H9 (cell line): ENCODE results near the gene ABHD1. TPM values are rescaled to one million over a fixed set of nuclear protein-coding genes. Genes with fewer than 3 reads are reported as not detected.

ENCODE experiments used
- DNase-seq: peaks from one replicate; pipeline ENCODE4 v3.0.0-alpha.2; 2017
- H2AFZ ChIP-seq: one replicate; pipeline ENCODE4 v1.6.1; 2013; ENCODE audit warnings: mild to moderate bottlenecking, low read length, control low read depth, moderate library complexity
- H2AK5ac ChIP-seq: 2 replicates; pipeline ENCODE4 v1.6.1; 2013; ENCODE audit warnings: low read length, control low read depth, mixed read lengths; ENCODE audit not compliant: insufficient read length
- H2BK120ac ChIP-seq: one replicate; pipeline ENCODE4 v1.6.1; 2013; ENCODE audit warnings: low read depth, mild to moderate bottlenecking, low read length, control low read depth, inconsistent platforms; ENCODE audit not compliant: poor library complexity, severe bottlenecking
- H2BK12ac ChIP-seq: 2 replicates; pipeline ENCODE4 v1.6.1; 2013; ENCODE audit warnings: low read length, control low read depth, mixed read lengths, low read depth; ENCODE audit not compliant: insufficient read length
- H2BK15ac ChIP-seq: 2 replicates; pipeline ENCODE4 v1.6.1; 2013; ENCODE audit warnings: low read depth, low read length, control low read depth
- H2BK20ac ChIP-seq: one replicate; pipeline ENCODE4 v1.6.1; 2013; ENCODE audit warnings: low read depth, mild to moderate bottlenecking, low read length, control low read depth, inconsistent platforms; ENCODE audit not compliant: poor library complexity, severe bottlenecking
- H2BK5ac ChIP-seq: 2 replicates; pipeline ENCODE4 v1.6.1; 2013; ENCODE audit warnings: low read length, control low read depth, mixed read lengths; ENCODE audit not compliant: insufficient read length
- H3K14ac ChIP-seq: 2 replicates; pipeline ENCODE4 v1.6.1; 2013; ENCODE audit warnings: low read length, control low read depth; ENCODE audit not compliant: insufficient read depth
- H3K18ac ChIP-seq: 2 replicates; pipeline ENCODE4 v1.6.1; 2013; ENCODE audit warnings: low read depth, mild to moderate bottlenecking, mixed read lengths, low read length, control low read depth; ENCODE audit not compliant: insufficient read length
- H3K23ac ChIP-seq: 2 replicates; pipeline ENCODE4 v1.6.1; 2013; ENCODE audit warnings: low read length, control low read depth, mixed read lengths, low read depth; ENCODE audit not compliant: insufficient read length
- H3K23me2 ChIP-seq: 2 replicates; pipeline ENCODE4 v1.6.1; 2013; ENCODE audit warnings: low read depth, mild to moderate bottlenecking, mixed read lengths, low read length, control low read depth; ENCODE audit not compliant: insufficient read length, poor library complexity, severe bottlenecking
- H3K27ac ChIP-seq: 2 replicates; pipeline ENCODE4 v1.5.1; 2013; ENCODE audit warnings: low read length, control low read depth, mixed read lengths, low read depth; ENCODE audit not compliant: insufficient read length
- H3K27me3 ChIP-seq: 2 replicates; pipeline ENCODE4 v1.6.1; 2013; ENCODE audit warnings: low read length, control low read depth, inconsistent platforms; ENCODE audit not compliant: insufficient read depth
- H3K4ac ChIP-seq: 2 replicates; pipeline ENCODE4 v1.6.1; 2013; ENCODE audit warnings: low read depth, mild to moderate bottlenecking, control low read depth, inconsistent platforms, low read length, moderate library complexity
- H3K4me1 ChIP-seq: 2 replicates; pipeline ENCODE4 v1.6.1; 2013; ENCODE audit warnings: low read length, control low read depth, inconsistent platforms; ENCODE audit not compliant: insufficient read depth
- H3K4me2 ChIP-seq: 2 replicates; pipeline ENCODE4 v1.6.1; 2013; ENCODE audit warnings: low read length, control low read depth, mixed read lengths; ENCODE audit not compliant: insufficient read length, insufficient read depth
- H3K56ac ChIP-seq: 2 replicates; pipeline ENCODE4 v1.6.1; 2013; ENCODE audit warnings: low read depth, mild to moderate bottlenecking, mixed read lengths, low read length, control low read depth; ENCODE audit not compliant: insufficient read length
- H3K79me1 ChIP-seq: 2 replicates; pipeline ENCODE4 v1.6.1; 2013; ENCODE audit warnings: low read depth, mild to moderate bottlenecking, moderate library complexity, low read length, control low read depth, inconsistent platforms; ENCODE audit not compliant: insufficient read depth, poor library complexity, severe bottlenecking
- H3K79me2 ChIP-seq: 2 replicates; pipeline ENCODE4 v1.6.1; 2013; ENCODE audit warnings: low read length, control low read depth, inconsistent platforms; ENCODE audit not compliant: insufficient read depth
- H3K9ac ChIP-seq: 2 replicates; pipeline ENCODE4 v1.6.1; 2013; ENCODE audit warnings: low read length, control low read depth, mixed read lengths; ENCODE audit not compliant: insufficient read length; ENCODE audit errors: extremely low read depth
- H3K9me3 ChIP-seq: one replicate; pipeline ENCODE4 v1.6.1; 2013; ENCODE audit warnings: low read depth, low read length, inconsistent platforms; ENCODE audit not compliant: control insufficient read depth
- H3T11ph ChIP-seq: one replicate; pipeline ENCODE4 v1.6.1; 2013; ENCODE audit warnings: mild to moderate bottlenecking, low read length, control low read depth, inconsistent platforms
- H4K20me1 ChIP-seq: one replicate; pipeline ENCODE4 v1.6.1; 2013; ENCODE audit not compliant: control insufficient read depth, insufficient read length, insufficient read depth
- H4K5ac ChIP-seq: 2 replicates; pipeline ENCODE4 v1.6.1; 2013; ENCODE audit warnings: low read depth, mild to moderate bottlenecking, mixed read lengths, low read length, control low read depth; ENCODE audit not compliant: insufficient read length
- H4K8ac ChIP-seq: replicated peaks from 2 replicates; pipeline ENCODE4 v1.6.1; 2013; ENCODE audit warnings: low read length, control low read depth, mixed read lengths, low read depth; ENCODE audit not compliant: insufficient read length
- H4K91ac ChIP-seq: 2 replicates; pipeline ENCODE4 v1.6.1; 2013; ENCODE audit warnings: low read depth, mild to moderate bottlenecking, moderate library complexity, mixed read lengths, low read length, control low read depth; ENCODE audit not compliant: insufficient read length
- H3K27ac Mint-ChIP-seq, 3 experiments: 2 replicates in 2 of 3; 3 replicates in 1 of 3; pipeline ENCODE4 v1.8.0; 2020 to 2021; ENCODE audit warnings: mixed read lengths in 3 of 3, mild to moderate bottlenecking in 1 of 3, moderate library complexity in 1 of 3
- H3K27me3 Mint-ChIP-seq: 2 replicates; pipeline ENCODE4 v1.8.0; 2021; ENCODE audit warnings: low read depth, mild to moderate bottlenecking, moderate library complexity, mixed read lengths
- H3K36me3 Mint-ChIP-seq, 3 experiments: 2 replicates in 2 of 3; 3 replicates in 1 of 3; pipeline ENCODE4 v1.8.0; 2020 to 2021; ENCODE audit warnings: low read depth in 3 of 3, mixed read lengths in 3 of 3; ENCODE audit not compliant: insufficient read depth in 1 of 3
- H3K4me1 Mint-ChIP-seq, 2 experiments: 2 replicates each; pipeline ENCODE4 v1.8.0; 2020; ENCODE audit warnings: mixed read lengths in 2 of 2
- H3K4me3 Mint-ChIP-seq, 2 experiments: 2 replicates in 1 of 2; 3 replicates in 1 of 2; pipeline ENCODE4 v1.8.0; 2020 to 2021; ENCODE audit warnings: mild to moderate bottlenecking in 2 of 2, mixed read lengths in 2 of 2, moderate library complexity in 1 of 2
- H3K9me3 Mint-ChIP-seq, 2 experiments: 2 replicates in 1 of 2; 3 replicates in 1 of 2; pipeline ENCODE4 v1.8.0; 2020; ENCODE audit warnings: mild to moderate bottlenecking in 2 of 2, mixed read lengths in 2 of 2, moderate library complexity in 1 of 2
- CTCF ChIP-seq: fragments of 200-600 bp; sonication (generic); conservative IDR thresholded peaks from 3 replicates; pipeline ENCODE4 v1.8.0; 2021; ENCODE audit warnings: antibody characterized with exemption, mild to moderate bottlenecking
- WGBS: extraction: QIAGEN DNeasy Blood & Tissue Kit; methylation state at CpG from one replicate; pipeline ENCODE4 v1.1.7; 2013; ENCODE audit warnings: missing lambda C conversion rate, low lambda C conversion rate, mixed read lengths; ENCODE audit not compliant: insufficient read length; ENCODE audit errors: extremely low coverage; 5-methylcytosine and 5-hydroxymethylcytosine counted together
- total RNA-seq: library from RNA; stranded (reverse); gene quantifications from 2 replicates; pipeline ENCODE4 v1.2.1, GENCODE V29; 2021

Gene ABHD1
- total RNA-seq, 1 experiment from 2014 or later: 0.31 TPM

GRCh38 chr2:27081984-27082772, 41.4 kb upstream of the ABHD1 start:
- no peaks in the 10 kb centered on the region for H3K27me3 ChIP-seq
- no peak overlapping the region for H3T11ph ChIP-seq
- no peak overlapping the region for H4K91ac ChIP-seq
- H3K4me2 ChIP-seq: no peak overlapping the region
- H3K4me1 ChIP-seq: no peaks in the 10 kb centered on the region
- H3K56ac ChIP-seq: no peak overlapping the region
- no peak overlapping the region for H2BK120ac ChIP-seq
- H2BK12ac ChIP-seq: no peak overlapping the region
- peak overlapping the region in 1 of 2 experiments; percentile 75; a peak in 2 of 5 replicates for H3K4me3 Mint-ChIP-seq
- H3K23ac ChIP-seq: no peak overlapping the region
- H4K20me1 ChIP-seq: no peaks in the 10 kb centered on the region
- H3K9me3 Mint-ChIP-seq: no peaks in the 10 kb centered on the region
- no peaks in the 10 kb centered on the region for H3K79me2 ChIP-seq
- no peak for TF ChIP-seq CTCF
- no peak overlapping the region for H2BK5ac ChIP-seq
- no peak overlapping the region; the same call in 1 of the 2 replicates for H3K14ac ChIP-seq
- H3K4me1 Mint-ChIP-seq: peaks cover 20 to 45% of the 10 kb centered on the region in 2 experiments
- no peak overlapping the region for H3K18ac ChIP-seq
- H3K9ac ChIP-seq: no peak overlapping the region
- no peak overlapping the region for H2BK20ac ChIP-seq
- no peak overlapping the region for H2AFZ ChIP-seq
- WGBS: no CpG with 5 or more reads among the region's 38 CpGs
- no peak overlapping the region for H4K8ac ChIP-seq
- H3K9me3 ChIP-seq: no peaks in the 10 kb centered on the region
- no peak overlapping the region for H2BK15ac ChIP-seq
- H3K27ac Mint-ChIP-seq: no peak overlapping the region
- peaks cover 11% of the 10 kb centered on the region for H3K23me2 ChIP-seq
- no peak overlapping the region for H2AK5ac ChIP-seq
- H4K5ac ChIP-seq: no peak overlapping the region
- DNase-seq: no peak
- H3K4ac ChIP-seq: no peak overlapping the region
- H3K36me3 Mint-ChIP-seq: no peaks in the 10 kb centered on the region
- H3K27me3 Mint-ChIP-seq: peaks cover 20% of the 10 kb centered on the region
- no peak overlapping the region for H3K27ac ChIP-seq
- H3K79me1 ChIP-seq: no peaks in the 10 kb centered on the region
